Neural crest cell (in vitro differentiated cells): ENCODE measurements around the gene PTPRM. TPM values are rescaled to one million over a fixed set of nuclear protein-coding genes. Genes with fewer than 3 reads are reported as not detected.

Experiments used
- DNase-seq: peaks from one replicate; pipeline ENCODE4 v3.0.0; 2021; ENCODE audit warnings: low read depth, mixed read lengths, low spot score
- H3K27ac Mint-ChIP-seq: one replicate; pipeline ENCODE4 v1.8.0; 2021; ENCODE audit warnings: mild to moderate bottlenecking, mixed read lengths; ENCODE audit not compliant: unreplicated experiment
- H3K27me3 Mint-ChIP-seq: 2 replicates; pipeline ENCODE4 v1.8.0; 2021; ENCODE audit warnings: low read depth, mild to moderate bottlenecking, mixed read lengths
- H3K36me3 Mint-ChIP-seq: 2 replicates; pipeline ENCODE4 v1.8.0; 2021; ENCODE audit warnings: low read depth, mild to moderate bottlenecking, mixed read lengths
- H3K4me1 Mint-ChIP-seq: 2 replicates; pipeline ENCODE4 v1.8.0; 2021; ENCODE audit warnings: mixed read lengths
- H3K4me3 Mint-ChIP-seq: one replicate; pipeline ENCODE4 v1.8.0; 2021; ENCODE audit warnings: mild to moderate bottlenecking, mixed read lengths
- H3K9me3 Mint-ChIP-seq: 2 replicates; pipeline ENCODE4 v1.8.0; 2021; ENCODE audit warnings: mixed read lengths
- total RNA-seq: library from RNA; stranded (reverse); gene quantifications from 2 replicates; pipeline ENCODE4 v1.2.1, GENCODE V29; 2021
- TF ChIP-seq, protein P1 (sequence below): fragments of 200-600 bp; sonication (generic); conservative IDR thresholded peaks from 2 replicates; pipeline ENCODE4 v1.5.0; 2021; ENCODE audit warnings: antibody characterized with exemption, mild to moderate bottlenecking

Gene PTPRM
- total RNA-seq, 1 donor from 2014 or later = 7.7 TPM

DNA sequence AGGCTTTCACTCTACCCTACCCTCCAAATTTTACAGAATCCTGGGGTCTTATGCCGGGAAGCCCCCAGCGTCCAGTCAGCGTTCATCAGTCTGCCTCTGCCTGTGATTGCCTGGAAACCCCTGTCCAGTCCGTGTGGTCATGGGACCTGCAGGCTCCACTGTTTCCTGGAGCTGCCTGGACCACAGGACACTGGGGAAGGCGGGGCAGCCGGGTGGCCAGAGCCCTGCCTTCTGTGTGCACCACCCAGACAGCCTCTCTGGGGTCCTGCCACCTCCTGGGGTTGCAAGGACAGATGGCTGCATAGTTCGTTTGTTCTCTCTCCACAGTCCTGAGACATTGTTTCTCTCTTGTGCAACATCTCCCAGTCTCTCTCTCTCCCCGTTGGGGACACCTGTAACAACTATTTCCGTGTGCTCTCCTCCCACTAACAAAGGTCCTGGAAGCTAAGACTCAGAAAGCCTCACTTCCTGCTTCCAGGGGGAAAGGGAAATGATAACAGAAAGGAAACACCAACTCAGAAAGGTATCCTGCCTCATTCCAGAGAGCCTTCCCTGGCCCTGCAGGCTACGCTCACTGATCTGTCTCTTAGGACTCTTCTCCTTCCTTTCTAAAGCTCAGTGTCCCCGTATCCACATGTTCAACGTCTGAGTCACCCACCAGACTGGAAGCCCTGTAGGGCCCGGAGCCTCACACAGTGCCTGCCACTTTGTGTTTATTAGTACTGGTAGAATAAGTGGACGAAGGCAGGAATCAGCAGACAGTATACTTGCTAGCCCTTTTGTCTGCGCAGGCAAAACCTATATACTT, 849.3 kb downstream of the PTPRM start:
- H3K4me1 Mint-ChIP-seq = no peaks in the 10 kb centered on the region
- no peak for DNase-seq
- H3K27me3 Mint-ChIP-seq = peaks cover 2% of the 10 kb centered on the region
- H3K9me3 Mint-ChIP-seq = peaks cover 8% of the 10 kb centered on the region
- H3K27ac Mint-ChIP-seq = no peak overlapping the region
- no peak overlapping the region for H3K4me3 Mint-ChIP-seq
- TF ChIP-seq, protein P1, sequence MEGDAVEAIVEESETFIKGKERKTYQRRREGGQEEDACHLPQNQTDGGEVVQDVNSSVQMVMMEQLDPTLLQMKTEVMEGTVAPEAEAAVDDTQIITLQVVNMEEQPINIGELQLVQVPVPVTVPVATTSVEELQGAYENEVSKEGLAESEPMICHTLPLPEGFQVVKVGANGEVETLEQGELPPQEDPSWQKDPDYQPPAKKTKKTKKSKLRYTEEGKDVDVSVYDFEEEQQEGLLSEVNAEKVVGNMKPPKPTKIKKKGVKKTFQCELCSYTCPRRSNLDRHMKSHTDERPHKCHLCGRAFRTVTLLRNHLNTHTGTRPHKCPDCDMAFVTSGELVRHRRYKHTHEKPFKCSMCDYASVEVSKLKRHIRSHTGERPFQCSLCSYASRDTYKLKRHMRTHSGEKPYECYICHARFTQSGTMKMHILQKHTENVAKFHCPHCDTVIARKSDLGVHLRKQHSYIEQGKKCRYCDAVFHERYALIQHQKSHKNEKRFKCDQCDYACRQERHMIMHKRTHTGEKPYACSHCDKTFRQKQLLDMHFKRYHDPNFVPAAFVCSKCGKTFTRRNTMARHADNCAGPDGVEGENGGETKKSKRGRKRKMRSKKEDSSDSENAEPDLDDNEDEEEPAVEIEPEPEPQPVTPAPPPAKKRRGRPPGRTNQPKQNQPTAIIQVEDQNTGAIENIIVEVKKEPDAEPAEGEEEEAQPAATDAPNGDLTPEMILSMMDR = no peak
- peaks cover 2% of the 10 kb centered on the region for H3K36me3 Mint-ChIP-seq

DNA sequence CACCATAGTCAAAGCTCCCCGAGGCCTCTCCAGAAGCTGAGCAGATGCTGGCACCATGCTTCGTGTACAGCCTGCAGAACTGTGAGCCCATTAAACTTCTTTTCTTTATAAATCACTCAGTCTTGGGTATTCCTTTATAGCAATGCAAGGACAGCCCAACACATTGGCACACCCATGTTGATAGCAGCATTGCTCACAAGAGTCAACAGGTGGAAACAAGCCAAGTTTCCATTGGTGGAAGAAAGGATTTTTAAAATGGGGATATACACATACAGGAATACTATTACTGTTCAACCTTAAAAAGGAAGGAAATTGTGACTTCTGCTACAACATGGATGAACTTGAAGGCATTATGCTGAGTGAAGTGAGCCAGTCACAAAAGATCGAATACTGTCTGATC, 855.3 kb downstream of the PTPRM start:
- H3K4me3 Mint-ChIP-seq = no peak overlapping the region
- peaks cover 5% of the 10 kb centered on the region for H3K4me1 Mint-ChIP-seq
- TF ChIP-seq, protein P1 = no peak
- H3K9me3 Mint-ChIP-seq = no peaks in the 10 kb centered on the region
- H3K27ac Mint-ChIP-seq = no peak overlapping the region
- no peak for DNase-seq
- no peaks in the 10 kb centered on the region for H3K36me3 Mint-ChIP-seq
- H3K27me3 Mint-ChIP-seq = no peaks in the 10 kb centered on the region

GRCh38 chr18:8423051-8423557, 856.0 kb downstream of the PTPRM start:
- H3K9me3 Mint-ChIP-seq = no peaks in the 10 kb centered on the region
- H3K36me3 Mint-ChIP-seq = no peaks in the 10 kb centered on the region
- peaks cover 5% of the 10 kb centered on the region for H3K4me1 Mint-ChIP-seq
- TF ChIP-seq, protein P1 = no peak
- H3K27ac Mint-ChIP-seq = no peak overlapping the region
- no peaks in the 10 kb centered on the region for H3K27me3 Mint-ChIP-seq
- H3K4me3 Mint-ChIP-seq = no peak overlapping the region
- no peak for DNase-seq

DNA sequence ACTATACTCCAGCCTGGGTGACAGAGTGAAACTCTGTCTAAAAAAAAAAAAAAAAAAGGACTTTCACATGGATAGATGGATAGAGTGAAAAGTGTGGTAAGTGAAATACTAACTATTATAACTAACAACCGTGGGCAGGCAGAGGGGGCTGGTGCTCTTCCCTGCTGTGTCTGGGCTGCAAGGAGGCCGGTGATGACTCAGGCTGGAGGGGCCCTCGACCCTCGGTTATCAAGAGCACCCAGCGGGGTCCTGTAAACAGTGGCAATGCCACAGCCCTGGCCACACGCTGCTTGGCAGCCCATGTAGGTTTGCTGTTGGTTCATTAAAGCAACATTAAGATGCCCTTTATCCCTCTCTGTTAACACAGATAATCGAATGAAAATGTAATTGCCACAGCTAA, 857.4 kb downstream of the PTPRM start:
- Mint-ChIP-seq H3K4me1 (peaks cover 5% of the 10 kb centered on the region), H3K36me3 (no peaks in the 10 kb centered on the region), H3K27me3 (no peaks in the 10 kb centered on the region), H3K27ac (no peak overlapping the region), H3K9me3 (no peaks in the 10 kb centered on the region), H3K4me3 (no peak overlapping the region)
- TF ChIP-seq, protein P1 = no peak
- no peak for DNase-seq

GRCh38 chr18:8424917-8425725, 858.0 kb downstream of the PTPRM start:
- peaks cover 5% of the 10 kb centered on the region for H3K4me1 Mint-ChIP-seq
- H3K27me3 Mint-ChIP-seq = no peaks in the 10 kb centered on the region
- TF ChIP-seq, protein P1 = no peak
- H3K4me3 Mint-ChIP-seq = no peak overlapping the region
- no peaks in the 10 kb centered on the region for H3K9me3 Mint-ChIP-seq
- no peak overlapping the region for H3K27ac Mint-ChIP-seq
- DNase-seq = no peak
- H3K36me3 Mint-ChIP-seq = no peaks in the 10 kb centered on the region
